ENCODE results near the gene RAD9A. TPM values are rescaled to one million over a fixed set of nuclear protein-coding genes. Genes with fewer than 3 reads are reported as not detected.

Gene RAD9A
- total and polyA plus RNA-seq, 2 experiments from 2014 or later, result 13.9 to 17.0 TPM

GRCh38 chr11:67418476-67419281, 26.9 kb downstream of the RAD9A start:
- H3K27ac ChIP-seq (ENCODE audit: low read depth), result no peak overlapping the region
- no peaks in the 10 kb centered on the region for H3K9me2 ChIP-seq (ENCODE audit: insufficient read depth)
- DNase-seq (ENCODE audit: low spot score), result no peak
- Mint-ChIP-seq H3K4me3 (no peak overlapping the region), H3K27ac (no peak overlapping the region), H3K9me3 (no peaks in the 10 kb centered on the region), H3K4me1 (peaks cover 19% of the 10 kb centered on the region), H3K36me3 (ENCODE audit: low read depth) (no peaks in the 10 kb centered on the region), H3K27me3 (ENCODE audit: insufficient read depth, low read depth, poor library complexity) (peaks cover 25% of the 10 kb centered on the region)
- peaks cover 15% of the 10 kb centered on the region; the same call in 1 of the 2 replicates for H3K4me1 ChIP-seq (ENCODE audit: insufficient read depth)
- H3K27me3 ChIP-seq (ENCODE audit: insufficient read depth), result peaks cover 12% of the 10 kb centered on the region; the same call in 1 of the 2 replicates
- no peak for ATAC-seq
- no peak overlapping the region for H2AFZ ChIP-seq
- no peak overlapping the region for H3K4me2 ChIP-seq
- no peaks in the 10 kb centered on the region for H3K36me3 ChIP-seq (ENCODE audit: insufficient read depth)
- no peaks in the 10 kb centered on the region for H4K20me1 ChIP-seq (replicated peaks; ENCODE audit: insufficient read depth)
- no peaks in the 10 kb centered on the region for H3F3A ChIP-seq (replicated peaks; ENCODE audit: low read depth)
- TF ChIP-seq EZH2phosphoT487 (IDR thresholded peaks at IDR 0.05; ENCODE audit: unreplicated experiment) (no peak), ETS1 (IDR thresholded peaks at IDR 0.05) (no peak), ZNF462 (CRISPR knock-in tag; IDR thresholded peaks at IDR 0.05) (no peak), ZNF331 (CRISPR knock-in tag; IDR thresholded peaks at IDR 0.05; ENCODE audit: low read depth) (no peak), POLR2AphosphoS5 (IDR thresholded peaks at IDR 0.05; ENCODE audit: low read depth) (no peak), EZH2 (IDR thresholded peaks at IDR 0.05; ENCODE audit: low read depth, unreplicated experiment) (no peak), CREB1 (CRISPR knock-in tag; IDR thresholded peaks at IDR 0.05; ENCODE audit: low read depth) (no peak), NANOG (IDR thresholded peaks at IDR 0.05; ENCODE audit: borderline replicate concordance) (no peak), ZNF114 (CRISPR knock-in tag; IDR thresholded peaks at IDR 0.05) (no peak), REST (IDR thresholded peaks at IDR 0.05; ENCODE audit: unreplicated experiment) (no peak), CTCF (conservative IDR thresholded peaks at IDR 0.05; ENCODE audit: low read depth in 2 of 2) (no peak), STAT1 (IDR thresholded peaks at IDR 0.05; ENCODE audit: unreplicated experiment) (no peak), JUNB (IDR thresholded peaks at IDR 0.05; ENCODE audit: unreplicated experiment) (no peak)
- H3K4me3 ChIP-seq, result no peak overlapping the region
- H3K79me2 ChIP-seq (replicated peaks; ENCODE audit: insufficient read depth), result no peaks in the 10 kb centered on the region

All from GM23338 (cell line).